HG03064 (cell line): ENCODE measurements around the gene SPDYE3.
"Not testable (repeated sequence)": the region's sequence is repeated elsewhere in the genome, so short reads cannot be mapped to it uniquely, and the experiment has no call there.

Experiments
- ATAC-seq: cut with Tn5 transposase; IDR thresholded peaks from one replicate; pipeline ENCODE4 v1.9.1; 2021; ENCODE audit warnings: low read depth; ENCODE audit not compliant: unreplicated experiment

SPDYE3 gene

DNA sequence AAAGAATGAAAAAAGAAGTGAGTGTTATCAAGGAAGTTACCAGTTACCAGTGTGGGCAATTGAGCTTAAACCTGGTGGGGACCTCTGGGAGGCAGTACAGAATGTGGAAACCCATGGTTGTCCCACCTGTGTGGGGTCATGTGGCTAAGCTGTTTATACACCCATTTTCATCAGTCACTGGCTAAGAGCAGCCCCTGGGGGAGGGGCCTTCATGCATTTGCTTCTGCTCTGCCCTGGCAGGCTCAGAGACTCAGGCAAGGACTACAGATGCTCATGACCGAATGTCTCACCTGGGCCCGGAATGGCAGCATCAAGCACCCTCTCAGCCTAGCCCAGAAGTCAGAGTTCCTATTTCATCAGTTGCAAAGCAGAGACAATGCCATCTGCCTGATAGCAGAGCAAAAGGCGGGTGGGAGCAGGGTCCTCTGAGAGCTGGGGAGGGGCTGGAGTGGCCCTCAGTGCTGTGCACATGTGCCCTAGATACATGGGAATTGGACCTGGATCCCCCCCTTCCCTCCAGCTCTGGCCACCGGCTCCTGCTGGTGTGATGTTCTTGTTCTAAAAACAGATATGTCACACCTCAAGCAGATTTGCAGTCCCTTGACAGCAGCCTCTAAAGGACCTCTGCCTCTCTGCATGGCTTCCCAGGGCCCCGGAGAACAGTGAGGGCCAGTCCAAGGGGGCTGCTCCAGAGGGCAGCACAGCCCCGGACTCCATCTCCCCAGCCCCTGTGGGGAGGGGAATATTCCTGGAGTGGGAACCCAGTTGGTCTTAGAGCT, 20.1 kb upstream of the SPDYE3 start:
- not testable (repeated sequence) for ATAC-seq

DNA sequence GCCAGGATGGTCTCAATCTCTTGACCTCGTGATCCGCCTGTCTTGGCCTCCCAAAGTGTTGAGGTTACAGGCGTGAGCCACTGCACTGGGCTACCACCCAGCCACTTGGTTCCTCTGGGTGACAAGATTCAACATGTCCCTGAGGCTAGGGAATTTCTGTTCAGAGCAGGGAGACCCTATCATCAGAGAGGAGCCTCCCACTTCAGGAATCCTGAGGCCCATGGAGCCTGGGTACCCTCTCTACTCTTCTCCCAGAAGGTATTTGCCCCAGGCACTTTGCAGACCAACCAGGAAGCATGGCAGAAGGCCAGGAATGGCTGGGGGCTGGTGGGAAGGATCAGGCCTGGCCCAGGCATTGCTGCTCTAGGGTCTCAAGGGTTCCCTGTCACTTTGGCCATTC, 19.2 kb upstream of the SPDYE3 start:
- ATAC-seq = not testable (repeated sequence)

DNA sequence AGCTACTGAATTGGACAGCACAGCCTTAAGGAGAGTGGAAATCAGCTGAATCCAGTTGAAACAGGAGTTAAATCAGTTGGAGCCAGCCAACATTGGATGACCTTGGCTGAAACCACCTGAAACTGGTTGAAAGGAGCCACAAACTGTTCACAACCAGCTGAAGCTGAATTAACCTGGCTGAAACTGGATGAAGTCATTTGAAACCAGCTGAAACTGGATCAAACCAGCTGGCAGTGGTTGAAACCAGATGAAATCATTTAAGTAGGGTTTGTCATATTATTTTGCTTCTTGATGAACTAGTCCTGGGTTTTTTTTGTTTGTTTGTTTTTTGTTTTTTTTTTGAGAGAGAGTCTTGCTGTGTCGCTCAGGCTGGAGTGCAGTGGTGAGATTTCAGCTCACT, 15.3 kb upstream of the SPDYE3 start:
- ATAC-seq = not testable (repeated sequence)

DNA sequence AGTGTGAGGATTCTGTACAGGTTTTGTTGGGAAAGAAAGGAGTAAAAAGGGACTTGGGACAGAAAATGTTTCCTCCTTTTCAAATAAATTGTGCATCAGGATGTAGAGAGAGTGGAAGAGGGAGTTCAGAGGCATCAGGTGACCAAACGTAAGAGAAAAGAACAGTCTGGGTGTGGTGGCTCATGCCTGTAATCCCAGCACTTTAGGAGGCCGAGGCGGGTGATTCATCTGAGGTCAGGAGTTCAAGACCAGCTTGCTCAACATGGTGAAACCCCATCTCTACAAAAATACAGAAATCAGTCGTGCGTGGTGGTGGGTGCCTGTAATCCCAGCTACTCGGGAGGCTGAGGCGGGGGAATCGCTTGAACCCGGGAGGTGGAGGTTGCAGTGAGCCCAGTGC, 12.2 kb upstream of the SPDYE3 start:
- not testable (repeated sequence) for ATAC-seq

DNA sequence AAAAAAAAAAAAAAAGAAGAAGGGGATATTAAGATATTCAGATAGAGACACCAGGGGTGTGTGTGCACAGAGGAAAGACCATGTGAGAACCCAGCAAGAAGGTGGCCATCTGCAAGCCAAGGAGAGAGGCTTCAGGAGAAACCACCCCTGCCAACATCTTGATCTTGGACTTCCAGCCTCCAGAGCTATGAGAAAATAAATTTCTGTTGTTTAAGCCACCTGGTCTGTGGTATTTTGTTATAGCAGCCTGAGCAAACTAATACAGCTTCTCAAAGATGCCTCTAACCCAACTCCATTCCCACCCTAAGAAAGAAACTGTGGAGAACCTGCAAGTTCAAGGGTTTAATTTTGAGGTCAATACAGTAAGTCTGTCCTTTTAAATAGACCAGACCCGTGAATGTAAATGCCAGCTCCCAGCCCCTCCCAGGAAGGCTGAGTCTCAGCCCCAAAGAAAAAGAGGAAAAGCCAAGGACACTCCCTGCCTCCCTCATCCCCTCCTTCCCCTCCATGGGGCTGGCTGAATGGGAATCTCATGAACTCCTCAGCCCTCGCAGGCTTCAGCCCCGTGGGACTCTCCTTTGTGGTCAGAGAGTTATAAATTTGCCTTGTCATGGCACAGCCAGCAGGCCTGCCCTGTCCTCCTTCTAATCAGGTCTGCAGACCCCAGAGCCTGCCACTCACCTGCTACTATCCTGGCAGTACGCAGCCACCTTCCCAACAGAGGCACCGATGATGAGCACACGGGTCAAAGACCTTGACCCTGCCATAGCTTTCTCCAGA, 9.5 kb upstream of the SPDYE3 start:
- ATAC-seq = not testable (repeated sequence)

DNA sequence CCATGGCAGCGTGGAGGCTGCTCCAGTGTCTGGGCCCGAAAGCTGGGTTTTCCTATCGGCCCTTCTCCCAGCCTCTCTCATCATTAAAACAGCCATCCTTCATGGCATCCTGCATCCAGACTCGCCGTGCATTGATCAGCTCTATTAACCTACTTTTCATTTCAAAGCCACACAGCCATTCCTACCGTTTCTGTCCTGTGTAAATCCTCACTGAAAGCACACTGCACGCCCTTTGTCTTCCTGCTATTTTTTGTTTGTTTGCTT, 8.9 kb upstream of the SPDYE3 start:
- not testable (repeated sequence) for ATAC-seq

DNA sequence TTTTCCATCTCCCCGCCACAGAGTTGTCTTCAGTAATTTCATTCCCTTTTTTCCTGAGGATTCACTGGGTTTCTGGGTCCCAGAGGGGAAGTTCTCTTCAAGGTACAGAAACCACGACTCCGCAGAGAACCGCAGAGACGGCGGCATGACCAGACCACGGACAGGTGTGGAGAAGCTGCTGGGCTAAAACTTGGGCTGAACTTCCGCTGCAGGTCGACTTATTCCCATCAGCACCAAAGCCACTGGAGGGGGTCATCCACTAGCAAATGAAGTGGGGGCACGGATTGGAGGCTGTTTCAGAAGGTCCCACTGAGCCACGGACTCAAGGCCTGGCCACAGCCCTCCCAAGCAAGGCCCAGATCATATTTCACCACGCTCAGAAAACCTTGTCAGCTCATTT, 3.0 kb upstream of the SPDYE3 start:
- not testable (repeated sequence) for ATAC-seq

DNA sequence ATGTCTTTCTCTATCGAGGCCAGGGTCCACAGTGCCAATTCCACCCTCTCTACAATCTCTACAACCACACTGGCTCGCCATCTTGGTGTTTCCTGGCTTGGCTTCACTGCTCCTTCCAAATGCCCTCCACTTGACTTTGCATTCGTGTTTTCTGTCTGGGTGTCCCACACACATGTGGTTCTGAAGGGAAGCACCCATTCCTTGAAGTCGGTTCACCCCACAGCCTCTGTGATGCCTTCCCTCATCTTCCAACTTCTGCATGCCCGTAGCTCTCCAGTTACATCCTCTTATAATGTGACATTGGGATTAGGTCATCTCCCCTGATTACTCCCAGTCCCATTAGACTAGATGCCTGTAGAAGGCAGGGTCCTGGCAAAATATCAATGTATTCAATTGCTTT, 10.8 kb downstream of the SPDYE3 start:
- ATAC-seq = not testable (repeated sequence)

DNA sequence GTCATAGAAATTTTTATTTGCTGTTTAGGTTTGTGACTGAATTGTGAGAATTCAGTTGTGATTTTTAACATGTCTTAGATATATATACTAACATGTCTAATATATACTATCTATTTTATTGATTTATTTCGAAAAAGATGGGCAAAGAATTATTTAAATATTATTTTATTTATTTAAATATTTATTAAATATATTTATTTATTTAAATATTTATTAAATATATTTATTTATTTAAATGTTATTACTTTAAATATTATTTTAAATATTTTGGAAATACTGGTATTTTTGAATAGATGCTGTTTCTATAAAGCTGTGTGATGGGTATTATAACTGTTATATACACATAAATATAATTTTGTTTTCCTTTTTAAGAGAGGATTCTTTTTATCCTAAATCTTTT, 14.1 kb downstream of the SPDYE3 start:
- ATAC-seq = not testable (repeated sequence)

DNA sequence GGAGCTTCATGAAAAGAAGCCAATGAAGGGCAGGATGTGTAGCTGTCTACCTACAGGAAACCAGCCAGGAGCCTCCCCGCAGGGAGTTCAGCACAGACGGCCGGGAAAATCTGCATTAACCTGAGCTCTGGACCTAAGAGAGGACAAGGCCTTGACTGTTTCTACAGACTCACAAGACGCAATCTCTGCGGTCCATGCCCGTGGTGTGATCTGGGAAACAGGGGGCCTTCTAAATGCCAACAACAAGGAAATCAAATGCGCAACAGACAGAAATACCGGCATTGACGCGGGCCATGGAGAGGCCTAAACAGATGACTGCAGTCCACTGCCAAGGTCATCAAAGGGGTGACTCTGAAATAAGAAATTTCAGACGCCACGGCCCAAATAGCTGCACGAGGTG, 16.7 kb downstream of the SPDYE3 start:
- ATAC-seq = not testable (repeated sequence)

DNA sequence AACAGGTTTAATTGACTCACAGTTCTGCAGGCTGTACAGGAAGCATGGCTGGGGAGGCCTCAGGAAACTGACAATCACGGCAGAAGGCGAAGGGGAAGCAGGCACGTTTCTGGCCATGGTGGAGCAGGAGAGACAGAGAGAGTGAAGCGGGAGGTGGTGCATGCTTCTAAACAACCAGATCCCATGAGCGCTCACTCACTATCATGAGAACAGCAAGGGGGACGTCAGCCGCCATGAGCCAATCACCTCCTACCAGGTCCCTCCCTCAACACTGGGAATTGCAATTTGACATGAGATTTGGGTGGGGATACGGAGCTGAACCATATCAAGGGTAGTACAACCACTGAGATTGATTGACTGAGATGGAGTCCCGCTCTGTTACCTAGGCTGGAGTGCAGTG, 18.2 kb downstream of the SPDYE3 start:
- not testable (repeated sequence) for ATAC-seq

DNA sequence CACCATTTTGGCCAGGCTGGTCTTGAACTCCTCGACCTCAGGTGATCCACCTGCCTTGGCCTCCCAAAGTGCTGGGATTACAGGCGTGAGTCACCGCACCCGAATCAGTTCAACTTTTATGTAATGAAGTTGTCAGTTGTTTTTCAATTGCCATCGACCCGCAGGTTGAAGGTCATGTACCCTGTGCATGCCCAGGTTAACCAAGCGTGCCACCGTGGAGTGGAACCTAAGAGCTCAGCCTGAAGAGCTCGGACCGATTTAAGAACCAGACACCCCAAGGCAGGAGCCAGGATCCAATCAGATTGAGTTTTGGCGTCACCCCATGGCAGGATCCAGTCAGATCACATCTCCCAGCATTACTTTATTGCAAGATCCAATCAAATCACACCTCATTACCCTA, 19.4 kb downstream of the SPDYE3 start:
- not testable (repeated sequence) for ATAC-seq

DNA sequence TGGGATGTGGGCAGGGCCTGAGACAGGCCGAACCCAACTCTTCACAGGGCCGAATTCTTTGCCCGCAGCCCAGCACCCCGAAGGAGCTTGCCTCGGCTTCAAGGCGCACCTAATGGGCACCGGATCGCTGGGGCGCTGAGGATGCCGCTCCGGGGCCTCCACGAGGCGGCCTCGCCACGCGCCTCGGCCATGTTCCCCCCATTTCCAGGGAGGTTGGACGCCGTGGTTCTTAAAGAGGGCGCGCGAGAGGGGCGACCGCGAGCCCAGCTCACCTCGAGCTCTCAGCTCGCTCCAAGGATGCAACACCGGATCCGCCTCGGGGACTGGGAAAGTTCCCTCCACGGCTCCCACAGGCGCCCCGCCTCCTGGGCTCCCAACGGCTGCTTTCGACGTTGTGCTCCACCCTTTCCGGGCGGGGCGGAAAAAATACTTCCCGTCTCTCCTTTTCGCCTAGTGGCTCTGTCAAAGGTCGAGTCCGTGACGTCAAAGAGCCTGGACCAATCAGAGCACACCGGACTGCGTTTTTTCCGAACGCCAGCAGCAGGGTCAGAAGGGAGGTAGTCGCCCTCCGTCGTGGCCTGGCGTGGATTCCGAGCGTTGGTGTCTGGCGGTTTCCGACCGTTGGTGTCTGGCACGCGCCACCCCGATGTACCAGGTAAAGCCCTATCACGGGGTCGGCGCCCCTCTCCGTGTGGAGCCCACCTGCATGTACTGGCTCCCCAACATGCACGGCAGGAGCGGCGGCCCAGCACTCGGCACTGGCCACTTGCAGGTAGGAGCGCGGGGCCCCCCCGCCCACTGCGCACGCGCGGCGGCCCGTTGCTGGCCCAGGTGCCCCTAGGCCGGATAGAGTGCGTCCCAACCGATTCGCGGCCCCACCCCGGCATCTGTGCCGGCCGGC, 28.3 kb downstream of the SPDYE3 start:
- peak; percentile 83 for ATAC-seq

DNA sequence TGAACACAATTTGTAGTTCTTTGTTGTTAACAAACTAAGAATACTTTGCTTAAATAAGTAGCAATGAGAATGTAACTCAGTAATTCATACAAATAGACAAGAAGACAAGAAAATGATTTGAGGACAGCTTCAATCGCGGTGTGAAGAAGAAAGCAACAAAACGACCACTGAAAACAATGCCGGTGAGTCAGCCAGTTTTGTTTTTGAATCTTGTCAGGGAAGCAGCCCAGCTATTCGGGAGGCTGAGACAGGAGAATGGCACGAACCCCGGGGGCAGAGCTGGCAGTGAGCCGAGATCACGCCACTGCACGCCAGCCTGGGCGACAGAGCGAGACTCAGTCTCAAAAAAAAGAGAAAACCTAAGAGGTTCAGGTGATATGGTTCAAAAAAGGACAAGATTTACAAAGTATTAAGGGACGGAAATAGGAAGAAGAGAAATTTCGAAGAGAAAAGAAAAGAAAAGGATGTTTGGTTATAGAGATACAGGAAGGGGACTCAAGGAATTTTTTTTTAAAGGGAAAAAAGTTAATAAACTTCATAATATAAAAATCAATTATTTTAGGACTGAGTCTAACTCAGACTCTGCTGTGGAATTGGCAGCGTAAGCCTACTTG, 30.7 kb downstream of the SPDYE3 start:
- ATAC-seq = not testable (repeated sequence)

DNA sequence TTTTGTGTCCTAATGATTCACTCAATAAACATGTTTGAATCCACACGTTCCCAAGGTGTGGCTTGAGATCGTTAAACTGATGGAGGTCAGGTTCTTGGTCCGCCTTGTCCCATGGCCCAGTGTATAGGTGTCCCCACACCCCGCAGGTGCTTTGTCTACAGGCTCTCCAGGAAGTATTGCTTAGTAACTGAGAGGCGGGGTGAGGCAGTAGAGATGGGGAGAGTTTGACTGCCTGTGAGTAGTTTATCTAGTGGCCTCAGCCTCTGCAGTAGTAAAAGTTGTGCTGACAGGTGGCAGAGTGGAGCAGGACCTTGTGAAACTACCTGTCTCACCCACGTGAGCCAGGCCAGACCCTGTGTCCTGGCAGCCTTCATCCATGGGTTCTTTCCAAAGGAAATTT, 33.8 kb downstream of the SPDYE3 start:
- ATAC-seq = not testable (repeated sequence)

DNA sequence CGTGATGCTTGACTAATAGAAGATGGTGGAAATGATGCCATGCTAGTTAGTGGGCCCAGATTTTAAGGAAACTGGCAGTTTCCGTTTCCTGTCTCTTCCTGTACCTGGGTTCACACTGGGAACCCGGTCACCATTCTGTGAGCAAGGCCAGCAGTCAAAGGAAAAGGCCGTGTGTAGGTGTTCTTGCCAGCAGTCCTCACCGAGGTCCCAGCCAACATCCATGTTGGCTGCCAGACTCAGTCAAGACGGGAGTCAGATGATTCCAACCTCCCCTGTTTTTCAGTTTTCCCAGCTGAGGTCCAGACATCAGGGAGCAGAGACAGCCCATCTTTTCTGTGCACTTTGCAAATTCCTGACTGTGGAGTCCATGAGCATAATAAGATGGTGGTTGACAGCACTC, 35.3 kb downstream of the SPDYE3 start:
- ATAC-seq = no peak

DNA sequence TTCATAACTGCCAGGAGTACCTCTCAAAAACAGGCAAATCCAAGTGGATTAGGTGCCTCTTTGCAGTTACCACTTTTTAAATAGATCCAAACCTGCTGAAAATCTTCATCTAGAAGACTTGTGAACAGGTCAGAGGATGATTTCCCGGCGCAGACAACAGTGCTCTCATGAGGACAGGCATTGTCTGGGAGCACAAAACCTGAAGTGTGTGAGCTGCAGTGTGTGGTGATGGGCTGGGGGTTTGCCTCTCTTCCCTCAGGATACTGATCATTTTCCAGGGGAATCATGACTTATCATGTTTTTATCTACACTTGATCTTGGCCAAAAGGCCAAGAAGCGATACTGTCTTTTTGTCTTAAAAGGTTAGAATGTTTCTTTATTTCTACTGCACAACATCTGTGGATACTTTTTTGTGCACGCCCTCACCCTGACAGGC, 36.6 kb downstream of the SPDYE3 start:
- peak; percentile 3 for ATAC-seq

DNA sequence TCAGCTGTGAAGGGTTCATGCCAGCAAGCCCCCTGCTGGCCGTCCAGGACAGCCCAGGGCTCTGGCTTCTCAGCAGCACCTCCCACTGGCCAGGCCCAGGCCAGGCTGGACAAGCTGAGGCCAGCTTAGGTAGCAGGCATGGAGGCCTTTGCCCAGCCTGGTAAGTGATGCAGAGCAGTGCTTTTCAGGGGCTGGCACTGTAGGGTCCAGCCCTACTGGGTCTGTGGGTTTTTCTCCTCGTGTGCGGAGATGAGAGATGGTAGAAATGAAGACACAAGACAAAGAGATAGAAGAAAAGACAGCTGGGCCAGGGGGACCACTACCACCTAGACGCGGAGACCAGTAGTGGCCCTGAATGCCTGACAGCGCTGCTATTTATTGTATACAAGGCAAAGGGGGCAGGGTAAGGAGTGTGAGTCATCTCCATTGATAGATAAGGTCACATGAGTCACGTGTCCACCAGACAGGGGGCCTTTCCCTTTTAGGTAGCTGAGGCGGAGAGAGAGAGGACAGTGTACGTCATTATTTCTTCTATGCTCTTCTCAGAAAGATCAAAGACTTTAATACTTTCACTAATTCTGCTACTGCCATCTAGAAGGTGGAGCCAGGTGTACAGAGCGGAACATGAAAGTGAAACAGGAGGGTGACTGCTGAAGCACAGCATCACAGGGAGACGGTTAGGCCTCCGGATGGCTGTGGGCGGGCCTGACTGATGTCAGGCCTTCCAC, 37.2 kb downstream of the SPDYE3 start:
- peak; percentile 75 for ATAC-seq

DNA sequence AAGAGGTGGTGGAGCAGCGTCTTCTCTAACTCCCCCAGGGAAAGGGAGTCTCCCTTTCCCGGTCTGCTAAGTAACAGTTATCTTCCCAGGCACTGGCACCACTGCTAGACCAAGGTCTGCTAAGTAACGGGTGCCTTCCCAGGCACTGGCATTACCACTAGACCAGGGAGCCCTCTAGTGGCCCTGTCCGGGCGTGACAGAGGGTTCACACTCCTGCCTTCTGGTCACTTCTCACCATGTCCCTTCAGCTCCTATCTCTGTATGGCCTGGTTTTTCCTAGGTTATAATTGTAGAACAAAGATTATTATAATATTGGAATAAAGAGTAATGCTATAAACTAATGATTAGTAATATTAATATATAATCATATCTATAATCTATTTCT, 37.8 kb downstream of the SPDYE3 start:
- ATAC-seq = peak; percentile 25

DNA sequence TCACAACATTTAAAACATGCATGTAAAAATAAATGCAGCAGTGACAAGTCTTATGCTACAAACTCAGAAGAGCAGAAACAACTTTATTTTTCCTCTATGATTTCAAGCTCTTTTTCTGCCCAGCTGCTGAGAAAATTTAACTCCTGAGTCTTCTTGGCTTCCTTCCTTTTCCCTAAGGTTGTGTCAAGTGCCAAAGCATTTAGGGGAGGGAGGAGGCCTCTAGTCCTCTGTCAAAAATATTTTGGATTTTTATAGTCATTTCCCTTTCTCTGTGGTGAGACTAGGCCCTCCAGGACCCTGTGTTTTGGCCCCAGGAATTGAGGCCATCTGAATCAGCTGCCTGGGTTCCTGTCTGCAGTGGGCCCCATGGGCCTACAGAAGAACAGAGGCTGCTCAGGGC, 39.4 kb downstream of the SPDYE3 start:
- no peak for ATAC-seq
